IMR-90 (cell line): ENCODE data around the gene C17orf78. TPM values are rescaled to one million over a fixed set of nuclear protein-coding genes. Genes with fewer than 3 reads are reported as not detected.
"Not testable (repeated sequence)": the region's sequence is repeated elsewhere in the genome, so short reads cannot be mapped to it uniquely, and the experiment has no call there.

Experiments used
- ATAC-seq: fragments of 200-7000 bp; cut with Tn5 transposase; 2 replicates; pipeline ENCODE4 v1.9.1; 2020; ENCODE audit warnings: low read depth, mild to moderate bottlenecking, moderate library complexity
- BruUV-seq: library from RNA; stranded (reverse); fragments of 400-500 nt; replicated peaks from 2 replicates; lab custom pipeline; 2021; lab: Mats Ljungman, UMichigan
- CTCF ChIA-PET: fragments of 300-600 bp; formaldehyde crosslinking; extraction: SDS; loops from one replicate; lab custom pipeline; 2021; ENCODE audit warnings: antibody characterized with exemption; lab: Yijun Ruan, JAX
- POLR2A ChIA-PET: fragments of 300-600 bp; sonication (Branson Sonifier 250); formaldehyde crosslinking; loops from one replicate; lab custom pipeline; 2022; ENCODE audit warnings: antibody characterized with exemption; ENCODE audit not compliant: unreplicated experiment; lab: Charles Lee
- DNase-seq: peaks from one replicate; pipeline ENCODE4 v3.0.0; 2013
- H2AFZ ChIP-seq: replicated peaks from 2 replicates; pipeline ENCODE3; 2013; ENCODE audit warnings: low read length, mild to moderate bottlenecking; ENCODE audit not compliant: poor library complexity
- H2AK5ac ChIP-seq: 2 replicates; pipeline ENCODE4 v1.6.1; 2013; ENCODE audit warnings: low read depth, low read length, inconsistent platforms
- H2AK9ac ChIP-seq: replicated peaks from 2 replicates; pipeline ENCODE3; 2013; ENCODE audit warnings: mild to moderate bottlenecking, low read depth, low read length, moderate library complexity; ENCODE audit not compliant: poor library complexity
- H2BK120ac ChIP-seq: 2 replicates; pipeline ENCODE4 v1.6.1; 2013; ENCODE audit warnings: low read depth, low read length, inconsistent platforms
- H2BK15ac ChIP-seq: 3 replicates; pipeline ENCODE4 v1.6.1; 2013; ENCODE audit warnings: low read depth, low read length, inconsistent platforms
- H2BK20ac ChIP-seq: 2 replicates; pipeline ENCODE4 v1.6.1; 2013; ENCODE audit warnings: low read depth, mild to moderate bottlenecking, inconsistent platforms, low read length, moderate library complexity
- H2BK5ac ChIP-seq: 2 replicates; pipeline ENCODE4 v1.6.1; 2013; ENCODE audit warnings: mild to moderate bottlenecking, low read depth, low read length, inconsistent platforms; ENCODE audit not compliant: poor library complexity, severe bottlenecking
- H3K14ac ChIP-seq: replicated peaks from 2 replicates; pipeline ENCODE4 v1.6.1; 2013; ENCODE audit warnings: low read depth, low read length, inconsistent platforms
- H3K18ac ChIP-seq: 2 replicates; pipeline ENCODE4 v1.6.1; 2013; ENCODE audit warnings: low read depth, low read length, control low read depth
- H3K23ac ChIP-seq: 2 replicates; pipeline ENCODE4 v1.6.1; 2013; ENCODE audit warnings: low read depth, low read length, inconsistent platforms
- H3K27ac ChIP-seq: 2 replicates; pipeline ENCODE4 v1.5.1; 2013; ENCODE audit warnings: mild to moderate bottlenecking, control low read depth, low read length; ENCODE audit not compliant: insufficient read depth
- H3K27me3 ChIP-seq: 2 replicates; pipeline ENCODE4 v1.6.1; 2013; ENCODE audit warnings: low read length; ENCODE audit not compliant: control insufficient read depth, insufficient read depth
- H3K36me3 ChIP-seq: 2 replicates; pipeline ENCODE4 v1.6.1; 2013; ENCODE audit warnings: low read length, mixed read lengths; ENCODE audit not compliant: control insufficient read depth, insufficient read depth
- H3K4ac ChIP-seq: 2 replicates; pipeline ENCODE4 v1.6.1; 2013; ENCODE audit warnings: low read depth, low read length, inconsistent platforms
- H3K4me1 ChIP-seq: 2 replicates; pipeline ENCODE4 v1.6.1; 2013; ENCODE audit warnings: low read length, mixed read lengths; ENCODE audit not compliant: control insufficient read depth, insufficient read depth
- H3K4me2 ChIP-seq: 2 replicates; pipeline ENCODE4 v1.6.1; 2013; ENCODE audit warnings: low read depth, mild to moderate bottlenecking, control low read depth, low read length, moderate library complexity
- H3K4me3 ChIP-seq: 2 replicates; pipeline ENCODE4 v1.5.1; 2013; ENCODE audit warnings: low read depth, mild to moderate bottlenecking, control low read depth, low read length, moderate library complexity; ENCODE audit not compliant: insufficient read depth
- H3K56ac ChIP-seq: 2 replicates; pipeline ENCODE4 v1.6.1; 2013; ENCODE audit warnings: low read length, inconsistent platforms; ENCODE audit not compliant: insufficient read depth; ENCODE audit errors: extremely low read depth
- H3K79me1 ChIP-seq, 2 experiments: 2 replicates each; pipeline ENCODE4 v1.6.1; 2013; ENCODE audit warnings: low read length in 2 of 2, inconsistent platforms in 1 of 2, low read depth in 1 of 2
- H3K9ac ChIP-seq: 2 replicates; pipeline ENCODE4 v1.6.1; 2013; ENCODE audit warnings: low read depth, low read length, control low read depth
- H3K9me1 ChIP-seq: 2 replicates; pipeline ENCODE4 v1.6.1; 2013; ENCODE audit warnings: low read length, inconsistent platforms; ENCODE audit not compliant: insufficient read depth
- H3K9me3 ChIP-seq: 2 replicates; pipeline ENCODE4 v1.6.1; 2013; ENCODE audit warnings: low read length; ENCODE audit not compliant: control insufficient read depth, insufficient read depth
- H4K20me1 ChIP-seq: 2 replicates; pipeline ENCODE4 v1.6.1; 2013; ENCODE audit warnings: low read length, inconsistent platforms; ENCODE audit not compliant: insufficient read depth
- H4K5ac ChIP-seq: 2 replicates; pipeline ENCODE4 v1.6.1; 2013; ENCODE audit warnings: mild to moderate bottlenecking, low read depth, low read length, control low read depth
- H4K8ac ChIP-seq, 2 experiments: 2 replicates each; pipeline ENCODE4 v1.6.1; 2013; ENCODE audit warnings: low read depth in 2 of 2, low read length in 2 of 2, control low read depth in 1 of 2, inconsistent platforms in 1 of 2
- H4K91ac ChIP-seq: 2 replicates; pipeline ENCODE4 v1.6.1; 2013; ENCODE audit warnings: low read depth, low read length, inconsistent platforms; ENCODE audit not compliant: insufficient read depth
- BHLHE40 ChIP-seq: fragments of 150-350 bp; IDR thresholded peaks from 2 replicates; pipeline ENCODE4 v1.6.1; 2016; ENCODE audit warnings: mild to moderate bottlenecking, low read depth, low read length
- CEBPB ChIP-seq: IDR thresholded peaks from 2 replicates; pipeline ENCODE4 v1.6.1; 2012; ENCODE audit warnings: low read depth, low read length, improper control_type of control experiment
- FOS ChIP-seq: fragments of 150-350 bp; IDR thresholded peaks from 2 replicates; pipeline ENCODE4 v1.6.1; 2016; ENCODE audit warnings: low read depth, low read length
- WGBS, 2 experiments: methylation state at CpG; one replicate each; pipeline versions ENCODE4 v1.1.5 to v1.1.7; 2013; ENCODE audit warnings: missing lambda C conversion rate in 2 of 2; ENCODE audit not compliant: insufficient read length in 1 of 2; ENCODE audit errors: extremely low coverage in 2 of 2; 5-methylcytosine and 5-hydroxymethylcytosine counted together
- dilution Hi-C: fragments of 300-500 bp; cut with HindIII; formaldehyde crosslinking; loops from one replicate; pipeline ENCODE4 v1.14.3; 2018; ENCODE audit warnings: low sequenced_read_pairs; ENCODE audit not compliant: unreplicated experiment
- in situ Hi-C: fragments of 300-500 bp; cut with MboI; formaldehyde crosslinking; loops from 3 replicates; pipeline ENCODE4 v1.14.3; 2019; ENCODE audit warnings: low sequenced_read_pairs, inconsistent platforms, mixed read lengths
- intact Hi-C: fragments of 100-400 bp; cut with micrococcal nuclease; formaldehyde crosslinking; loops from 2 replicates; pipeline ENCODE4 v1.10.0; 2022
- polyA plus RNA-seq, 3 experiments: library from polyadenylated mRNA; depleted of rRNA; stranded (reverse); fragments of >200 nt; gene quantifications; 2 replicates each; pipeline ENCODE4 v1.2.3, GENCODE V29; 2012; ENCODE audit warnings: low replicate concordance in 1 of 3
- total RNA-seq: library from RNA; depleted of rRNA; stranded (reverse); fragments of >200 nt; gene quantifications from 2 replicates; pipeline ENCODE4 v1.2.3, GENCODE V29; 2012; rRNA removed

C17orf78 gene
- total and polyA plus RNA-seq, 2 of the 4 experiments (the other 2 are of a cell fraction): not detected

DNA sequence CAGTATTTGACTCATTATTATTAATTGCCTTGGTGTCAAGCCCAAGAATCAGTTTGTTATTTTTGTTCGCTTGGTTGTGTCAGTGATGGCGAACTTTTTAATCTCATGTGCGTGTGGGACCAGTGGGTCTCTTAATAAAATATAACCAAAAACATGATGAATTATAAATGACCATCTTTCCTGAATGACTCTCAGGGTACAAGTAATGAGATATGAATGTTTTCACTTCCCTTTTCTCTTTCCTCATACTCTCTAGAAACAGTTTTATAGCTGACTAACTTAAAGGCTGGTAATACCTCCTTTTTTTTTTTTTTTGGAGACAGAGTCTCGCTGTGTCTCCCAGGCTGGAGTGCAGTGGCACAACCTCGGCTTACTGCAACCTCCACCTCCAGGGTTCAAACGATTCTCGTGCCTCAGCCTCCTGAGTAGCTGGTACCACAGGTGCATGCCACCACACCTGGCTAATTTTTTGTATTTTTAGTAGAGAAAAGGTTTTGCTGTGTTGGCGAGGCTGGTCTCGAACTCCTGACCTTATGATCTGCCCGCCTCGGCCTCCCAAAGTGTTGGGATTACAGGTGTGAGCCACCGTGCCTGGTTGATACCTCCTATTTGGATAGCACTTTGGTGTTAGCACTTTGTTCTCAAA, 65.7 kb downstream of the C17orf78 start:
- H3K56ac ChIP-seq, H3K4me2 ChIP-seq, H3K9me3 ChIP-seq, H2AK9ac ChIP-seq, H4K5ac ChIP-seq, H3K9ac ChIP-seq, H2BK20ac ChIP-seq, intact Hi-C loops, H4K20me1 ChIP-seq, POLR2A ChIA-PET, BruUV-seq, H3K27me3 ChIP-seq, H3K4me3 ChIP-seq, dilution Hi-C loops, H3K4me1 ChIP-seq, in situ Hi-C loops, H3K9me1 ChIP-seq: not testable (repeated sequence)
- WGBS, 2 experiments: 83% methylated on average over 2 of the region's 12 CpGs; no CpG with 5 or more reads in 1 of the 2 experiments
- DNase-seq (peak; percentile 92), ATAC-seq (peak; percentile 80)
- H3K79me1 ChIP-seq: peaks cover 13 to 23% of the 10 kb centered on the region in 2 experiments
- CTCF ChIA-PET: interaction anchor here (0.7 kb wide), 2 partner anchors 28 to 40 kb away, joined by 3 to 5 read pairs; no protein-coding TSS in a partner anchor
- peak overlapping the region; percentile 87 for H3K18ac ChIP-seq
- peak overlapping the region; percentile 59 for H4K91ac ChIP-seq
- TF ChIP-seq FOS: 0 out of 2 replicates have a peak, but pooled peaks have one; percentile 13
- TF ChIP-seq CEBPB: peak; percentile 29; the same call in 1 of the 2 replicates
- TF ChIP-seq BHLHE40: peak; percentile 50
- H3K23ac ChIP-seq: peak overlapping the region; percentile 36; the same call in 1 of the 2 replicates
- H3K27ac ChIP-seq: peak overlapping the region; percentile 59; the same call in 1 of the 2 replicates
- H3K14ac ChIP-seq: peak overlapping the region; percentile 43; the same call in 1 of the 2 replicates
- H3K4ac ChIP-seq: 0 out of 2 replicates have a peak overlapping the region, but pooled peaks have one; percentile 50
- peak overlapping the region; percentile 88 for H2AK5ac ChIP-seq
- peak overlapping the region; percentile 13 for H2AFZ ChIP-seq
- H2BK5ac ChIP-seq: peak overlapping the region; percentile 73
- peak overlapping the region; percentile 56; the same call in 1 of the 2 replicates for H2BK120ac ChIP-seq
- H4K8ac ChIP-seq: peak overlapping the region in 1 of 2 experiments; percentile 79; a peak in 2 of 4 replicates
- H2BK15ac ChIP-seq: peak overlapping the region; percentile 84; the same call in 2 of the 3 replicates
- H3K36me3 ChIP-seq: peaks cover 24% of the 10 kb centered on the region

Other genes with a start within 250 kb of the C17orf78 start
- gene ACACA, start 30.9 kb downstream of the C17orf78 start, total RNA-seq: 35.3 and 39.1 TPM in 2 replicates
- gene ACACA, start 30.9 kb downstream of the C17orf78 start, polyA plus RNA-seq (2012; rRNA removed): 19.7 and 21.3 TPM in 2 replicates
- gene TADA2A, start 30.9 kb downstream of the C17orf78 start, total RNA-seq: 17.2 and 19.7 TPM in 2 replicates
- gene TADA2A, start 30.9 kb downstream of the C17orf78 start, polyA plus RNA-seq (2012; rRNA removed): 9.0 and 13.1 TPM in 2 replicates
- gene DUSP14, start 113.9 kb downstream of the C17orf78 start, total RNA-seq: 97.5 and 102 TPM in 2 replicates
- 126 and 127 TPM in 2 replicates for gene DUSP14, start 113.9 kb downstream of the C17orf78 start, polyA plus RNA-seq (2012; rRNA removed)
- gene SYNRG, start 233.4 kb downstream of the C17orf78 start, total RNA-seq: 11.4 and 11.7 TPM in 2 replicates
- gene SYNRG, start 233.4 kb downstream of the C17orf78 start, polyA plus RNA-seq (2012; rRNA removed): 12.1 and 15.2 TPM in 2 replicates